ENCODE data around the gene LACTB. TPM values are rescaled to one million over a fixed set of nuclear protein-coding genes. Genes with fewer than 3 reads are reported as not detected.

LACTB gene
- total RNA-seq, 1 experiment from 2014 or later, result 17.2 TPM

DNA sequence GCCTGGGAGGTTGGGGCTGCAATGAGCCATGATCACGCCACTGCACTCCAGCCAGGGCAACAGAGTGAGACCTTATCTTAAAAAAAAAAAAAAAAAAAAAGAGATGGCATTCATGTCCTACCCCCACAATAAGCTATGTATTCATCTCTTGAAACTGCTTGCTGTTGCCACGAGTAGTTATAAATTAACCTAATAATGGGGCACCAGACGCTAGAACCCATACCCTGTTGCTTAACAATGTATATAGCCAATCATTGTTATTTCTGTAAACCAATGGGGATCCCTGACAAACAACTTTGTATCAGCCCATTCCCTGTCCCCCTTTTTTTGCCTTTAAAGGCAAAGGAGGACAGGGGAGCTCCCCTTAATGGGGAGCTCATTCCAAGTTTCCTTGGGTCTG is 2.8 kb upstream of the LACTB start (continued):
- no peak for TF ChIP-seq STAT6 (CRISPR knock-in tag; conservative IDR thresholded peaks at IDR 0.05; ENCODE audit: low read depth)

GRCh38 chr15:63122002-63122875 is 578 bp downstream of the LACTB start:
- H3K36me3 Mint-ChIP-seq, result peaks cover 11% of the 10 kb centered on the region
- H3K9me3 Mint-ChIP-seq, result peaks cover 14% of the 10 kb centered on the region
- H3K27me3 Mint-ChIP-seq (ENCODE audit: low read depth), result no peaks in the 10 kb centered on the region; the same call in 1 of the 2 replicates
- peak; percentile 97 for DNase-seq (ENCODE audit: low spot score)
- H3K4me3 Mint-ChIP-seq, result peak overlapping the region; percentile 83
- peaks cover 10% of the 10 kb centered on the region for H3K4me1 Mint-ChIP-seq
- peak; percentile 93 for ATAC-seq
- H3K27ac Mint-ChIP-seq, result no peak overlapping the region
- POLR2A ChIA-PET, result no interaction called here
- CTCF ChIA-PET, result no interaction called here
- TF ChIP-seq NFATC4 (CRISPR knock-in tag; IDR thresholded peaks at IDR 0.05) (no peak), MAX (CRISPR knock-in tag; IDR thresholded peaks at IDR 0.05) (no peak), CREM (CRISPR knock-in tag; IDR thresholded peaks at IDR 0.05) (no peak), ZSCAN18 (CRISPR knock-in tag; IDR thresholded peaks at IDR 0.05) (no peak), NFE2L1 (CRISPR knock-in tag; IDR thresholded peaks at IDR 0.05) (no peak), TP53 (CRISPR knock-in tag; IDR thresholded peaks at IDR 0.05) (no peak), NR3C1 (CRISPR knock-in tag; conservative IDR thresholded peaks at IDR 0.05; ENCODE audit: low read depth) (no peak), SMAD4 (CRISPR knock-in tag; IDR thresholded peaks at IDR 0.05) (no peak), TCF7 (CRISPR knock-in tag; IDR thresholded peaks at IDR 0.05; ENCODE audit: low read depth) (no peak), GABPB1 (CRISPR knock-in tag; IDR thresholded peaks at IDR 0.05) (no peak), ZNF396 (CRISPR knock-in tag; IDR thresholded peaks at IDR 0.05; ENCODE audit: borderline replicate concordance) (no peak), CTCF (IDR thresholded peaks at IDR 0.05) (no peak; the same call in 1 of the 2 replicates), NR1H2 (CRISPR knock-in tag; IDR thresholded peaks at IDR 0.05) (no peak), SOX15 (CRISPR knock-in tag; IDR thresholded peaks at IDR 0.05) (no peak), EMX1 (CRISPR knock-in tag; IDR thresholded peaks at IDR 0.05) (no peak), FOXP4 (CRISPR knock-in tag; IDR thresholded peaks at IDR 0.05) (no peak), ZNF219 (CRISPR knock-in tag; IDR thresholded peaks at IDR 0.05; ENCODE audit: borderline replicate concordance) (no peak), E2F1 (CRISPR knock-in tag; IDR thresholded peaks at IDR 0.05) (no peak), ZNF423 (CRISPR knock-in tag; IDR thresholded peaks at IDR 0.05) (peak; percentile 3; the same call in 1 of the 2 replicates), KAT7 (CRISPR knock-in tag; IDR thresholded peaks at IDR 0.05; ENCODE audit: borderline replicate concordance) (no peak), HMGA2 (CRISPR knock-in tag; IDR thresholded peaks at IDR 0.05) (no peak)
- TF ChIP-seq, protein P1, sequence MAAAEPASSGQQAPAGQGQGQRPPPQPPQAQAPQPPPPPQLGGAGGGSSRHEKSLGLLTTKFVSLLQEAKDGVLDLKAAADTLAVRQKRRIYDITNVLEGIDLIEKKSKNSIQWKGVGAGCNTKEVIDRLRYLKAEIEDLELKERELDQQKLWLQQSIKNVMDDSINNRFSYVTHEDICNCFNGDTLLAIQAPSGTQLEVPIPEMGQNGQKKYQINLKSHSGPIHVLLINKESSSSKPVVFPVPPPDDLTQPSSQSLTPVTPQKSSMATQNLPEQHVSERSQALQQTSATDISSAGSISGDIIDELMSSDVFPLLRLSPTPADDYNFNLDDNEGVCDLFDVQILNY (CRISPR knock-in tag; IDR thresholded peaks at IDR 0.05), result peak; percentile 18; the same call in 1 of the 2 replicates
- TF ChIP-seq, protein P2, sequence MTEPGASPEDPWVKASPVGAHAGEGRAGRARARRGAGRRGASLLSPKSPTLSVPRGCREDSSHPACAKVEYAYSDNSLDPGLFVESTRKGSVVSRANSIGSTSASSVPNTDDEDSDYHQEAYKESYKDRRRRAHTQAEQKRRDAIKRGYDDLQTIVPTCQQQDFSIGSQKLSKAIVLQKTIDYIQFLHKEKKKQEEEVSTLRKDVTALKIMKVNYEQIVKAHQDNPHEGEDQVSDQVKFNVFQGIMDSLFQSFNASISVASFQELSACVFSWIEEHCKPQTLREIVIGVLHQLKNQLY (CRISPR knock-in tag; IDR thresholded peaks at IDR 0.05), result 0 out of 2 replicates have a peak, but pooled peaks have one; percentile 74
